ENCODE measurements around the gene BICDL1.

Gene BICDL1

DNA sequence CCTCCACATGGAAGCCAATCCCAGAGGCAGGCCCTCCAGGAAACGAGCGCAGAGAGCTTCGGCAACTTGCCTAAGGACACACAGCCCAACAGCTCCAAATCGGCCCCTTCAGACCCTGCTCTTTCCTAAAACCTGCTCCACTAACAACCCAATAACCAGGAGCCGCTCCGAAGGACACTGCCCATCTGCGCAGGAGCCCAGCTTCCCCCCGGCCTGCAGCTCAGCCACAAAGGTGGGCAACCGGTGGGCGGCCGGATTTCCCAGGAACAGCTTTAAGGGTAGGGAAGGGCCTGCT, 114.0 kb downstream of the BICDL1 start:
- no peak for FAIRE-seq

- no peak for FAIRE-seq
Measured at GRCh38 chr12:120103371-120103770, 114.3 kb downstream of the BICDL1 start.

GRCh38 chr12:120106151-120106550, 117.1 kb downstream of the BICDL1 start:
- no peak for FAIRE-seq

GRCh38 chr12:120109570-120110267, 120.7 kb downstream of the BICDL1 start:
- no peak for FAIRE-seq

- no peak for FAIRE-seq
Measured at GRCh38 chr12:120110550-120111501, 121.8 kb downstream of the BICDL1 start.

DNA sequence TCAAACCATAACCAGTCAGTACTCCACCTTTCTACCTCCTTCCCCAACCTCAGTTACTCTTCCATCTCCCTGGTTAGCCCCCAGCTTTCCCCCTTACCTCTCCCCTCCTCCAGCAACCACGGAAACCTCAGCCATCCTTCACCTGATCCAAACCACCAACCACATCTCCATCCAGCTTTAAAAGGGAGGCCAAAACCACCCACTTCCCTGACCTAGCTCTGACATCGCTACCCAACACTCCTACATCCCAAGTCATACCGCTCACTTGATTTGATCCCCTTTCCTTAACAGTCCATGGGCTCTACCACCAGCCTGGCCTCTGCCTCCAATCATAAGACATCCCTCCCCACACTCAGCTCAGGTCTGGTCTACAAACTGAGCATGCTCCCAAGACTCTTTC, 126.0 kb downstream of the BICDL1 start:
- no peak for FAIRE-seq

DNA sequence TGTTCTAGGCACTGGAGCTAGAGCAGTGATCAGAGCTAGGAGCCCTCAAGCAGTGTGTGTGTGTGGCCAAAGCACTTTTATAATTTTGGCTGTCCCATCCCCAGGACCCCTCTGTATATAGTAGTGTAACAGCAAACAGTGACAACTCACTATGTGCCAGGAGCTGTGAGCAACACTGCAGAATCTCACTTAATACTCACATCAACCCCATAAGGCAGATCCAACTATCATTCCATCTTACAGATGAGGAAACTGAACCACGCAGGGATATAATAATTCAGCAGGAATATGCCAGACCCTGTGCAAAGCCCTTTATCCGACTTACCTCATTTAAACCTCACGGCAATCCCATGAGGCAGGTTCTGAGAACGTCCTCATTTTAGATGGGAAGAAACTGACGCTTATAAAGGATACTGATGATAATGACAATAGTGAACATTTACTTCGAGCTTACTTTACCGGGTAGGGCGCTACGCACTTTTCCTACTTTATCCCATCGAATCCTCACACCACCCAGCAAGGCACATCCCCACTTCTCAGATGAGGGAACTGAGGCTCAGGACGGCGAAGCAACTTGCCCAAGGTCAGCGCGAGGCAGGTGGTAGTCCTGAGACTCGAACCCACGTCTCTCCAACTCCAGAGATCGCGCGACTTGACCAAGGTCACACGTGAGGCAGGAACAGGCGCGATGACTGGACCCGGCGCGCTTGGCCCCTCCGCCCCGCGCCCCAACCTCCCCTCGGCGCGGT, 126.8 kb downstream of the BICDL1 start:
- FAIRE-seq = no peak

- FAIRE-seq = no peak
Measured at GRCh38 chr12:120116441-120116791, 127.4 kb downstream of the BICDL1 start, which contains the start of gene RAB35. Gene RAB35 (minus strand): TSS chr12:120116753. CDS start chr12:120116650, 103 bp downstream.

DNA sequence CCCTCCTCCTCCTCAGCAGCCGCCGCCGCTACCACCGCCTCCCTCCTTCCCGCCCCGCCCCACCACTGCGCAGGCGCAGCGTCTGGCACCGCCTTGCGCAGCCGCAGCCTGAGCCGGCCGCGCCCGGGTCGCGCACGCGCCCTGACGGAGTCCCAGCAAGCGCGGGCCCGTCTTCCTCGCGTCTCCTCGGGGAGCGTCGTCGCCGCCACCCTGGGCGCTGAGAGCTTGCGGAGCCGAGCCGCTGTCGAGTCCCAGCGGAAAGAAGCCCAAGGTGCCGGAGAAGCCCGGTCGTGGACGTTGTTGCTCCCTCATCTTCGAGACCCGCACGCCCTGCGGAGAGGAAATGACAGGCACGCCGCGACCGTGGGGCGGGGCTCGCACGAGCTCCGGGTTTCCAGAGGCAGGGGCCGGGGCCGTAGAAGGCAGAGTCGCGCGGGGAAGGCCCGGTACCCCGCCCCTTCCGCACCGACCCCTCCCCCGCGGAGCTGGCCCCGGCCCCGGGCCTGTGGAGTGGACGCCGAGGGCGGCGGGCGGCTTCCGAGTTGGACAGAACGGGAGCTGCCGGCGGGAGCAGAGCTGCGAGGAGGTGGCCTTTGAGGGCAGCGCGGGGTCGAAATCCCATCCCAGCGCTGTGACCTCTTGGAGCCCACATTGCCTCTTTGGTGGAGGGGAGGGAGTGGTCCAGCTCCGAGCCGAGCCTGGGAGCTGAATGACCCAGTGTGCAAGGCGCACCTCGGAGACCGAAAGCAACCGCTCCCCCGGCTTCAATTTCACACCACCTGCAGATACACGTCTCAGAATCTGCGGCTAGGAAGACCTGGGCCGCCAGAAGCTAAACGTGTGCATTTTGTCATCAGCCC, 128.0 kb downstream of the BICDL1 start:
- no peak for FAIRE-seq

- FAIRE-seq = no peak
Measured at GRCh38 chr12:120117961-120118320, 128.9 kb downstream of the BICDL1 start.

GRCh38 chr12:120118321-120119061, 129.5 kb downstream of the BICDL1 start:
- FAIRE-seq = no peak

DNA sequence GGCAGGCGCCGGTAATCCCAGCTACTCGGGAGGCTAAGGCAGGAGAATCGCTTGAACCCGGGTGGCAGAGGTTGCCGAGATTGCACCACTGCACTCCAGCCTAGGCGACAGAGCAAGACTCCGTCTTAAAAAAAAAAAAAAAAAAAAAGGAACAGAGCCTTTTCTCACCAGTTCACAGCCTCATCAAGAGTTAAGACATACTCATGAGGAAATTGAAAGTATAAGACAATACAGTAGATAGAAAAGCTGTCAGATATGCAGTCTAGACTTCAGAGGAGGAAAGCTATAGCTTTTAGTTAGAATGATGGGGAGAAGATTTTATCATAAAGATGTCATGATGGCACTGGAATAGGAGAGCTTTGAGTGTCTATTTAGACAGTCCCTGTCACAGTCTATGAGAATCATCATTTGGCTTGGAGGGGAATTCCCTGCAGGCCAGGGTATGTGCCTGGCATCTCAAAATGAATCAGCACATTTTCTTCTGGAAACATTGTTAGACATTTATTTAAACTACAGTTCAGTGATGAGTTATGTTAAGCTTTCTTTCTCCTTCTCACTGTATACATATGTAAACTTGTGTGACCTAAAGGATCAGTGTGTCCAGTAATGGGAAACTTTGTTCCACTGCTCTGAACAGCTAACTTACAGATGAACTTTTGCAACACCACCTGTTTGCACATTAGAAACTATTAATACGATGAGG, 130.4 kb downstream of the BICDL1 start:
- FAIRE-seq = no peak

- FAIRE-seq = no peak
Measured at GRCh38 chr12:120121343-120121742, 132.3 kb downstream of the BICDL1 start.

- no peak for FAIRE-seq
Measured at GRCh38 chr12:120121766-120122293, 132.8 kb downstream of the BICDL1 start.

DNA sequence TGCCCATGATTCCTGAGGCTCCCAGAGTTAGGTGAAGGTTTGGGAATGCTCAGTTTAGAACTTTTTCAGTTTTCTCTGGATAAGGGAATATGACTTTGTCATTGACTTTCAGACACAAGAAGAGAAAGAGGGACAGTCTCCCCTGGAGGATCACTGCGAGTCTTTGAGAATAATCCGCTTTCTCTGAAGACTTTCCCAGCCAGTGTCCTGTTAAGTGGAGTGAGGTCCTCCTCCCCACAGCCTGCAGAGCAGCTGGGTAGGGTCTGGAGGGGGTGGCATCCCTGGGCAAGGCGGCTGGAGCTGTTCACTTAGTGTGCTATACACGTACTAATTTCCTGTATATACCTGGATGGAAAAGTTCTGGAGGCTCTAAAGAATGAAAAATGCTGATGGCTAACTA, 136.0 kb downstream of the BICDL1 start:
- FAIRE-seq = no peak

DNA sequence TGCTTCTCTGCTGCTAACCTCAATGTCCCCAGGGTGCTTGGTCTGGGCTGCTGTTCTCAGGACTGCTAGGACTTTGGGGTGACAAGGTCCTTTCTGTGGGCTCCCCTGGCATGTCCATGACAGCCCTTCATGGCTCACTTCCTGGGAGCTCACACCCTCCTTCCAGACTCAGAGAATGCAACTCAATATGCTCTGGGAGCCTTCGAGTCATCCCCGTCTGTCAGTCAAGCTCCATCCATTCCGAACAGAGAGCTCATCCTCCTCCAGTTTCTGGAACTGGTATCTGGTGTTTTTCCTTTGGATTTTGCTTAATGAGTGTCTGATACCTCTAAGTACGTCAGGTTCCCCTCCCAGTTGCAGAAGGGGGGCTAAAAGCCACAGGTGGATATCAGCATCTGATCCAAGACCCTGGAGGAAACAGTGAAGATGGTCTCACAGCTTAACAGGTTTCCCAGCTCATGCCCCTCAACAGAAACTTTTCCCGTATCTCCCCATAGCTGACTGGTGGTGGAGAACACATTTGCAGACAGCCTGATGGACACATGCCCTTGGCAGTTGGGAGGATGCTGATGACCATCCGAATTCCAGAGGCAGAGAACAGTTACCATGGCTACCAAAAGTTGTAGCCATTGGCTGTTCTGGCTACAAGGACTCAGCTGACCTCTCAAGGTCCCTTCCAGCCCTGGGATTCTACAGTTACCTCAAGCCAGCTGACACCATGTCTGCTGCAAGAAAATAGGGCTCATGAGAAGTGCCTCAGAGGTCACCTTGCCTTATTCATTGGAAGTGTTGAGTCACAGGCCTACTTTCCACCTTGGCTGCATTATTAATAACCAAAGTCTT, 137.0 kb downstream of the BICDL1 start:
- FAIRE-seq = no peak

- FAIRE-seq = no peak
Measured at GRCh38 chr12:120126635-120127005, 137.6 kb downstream of the BICDL1 start.

DNA sequence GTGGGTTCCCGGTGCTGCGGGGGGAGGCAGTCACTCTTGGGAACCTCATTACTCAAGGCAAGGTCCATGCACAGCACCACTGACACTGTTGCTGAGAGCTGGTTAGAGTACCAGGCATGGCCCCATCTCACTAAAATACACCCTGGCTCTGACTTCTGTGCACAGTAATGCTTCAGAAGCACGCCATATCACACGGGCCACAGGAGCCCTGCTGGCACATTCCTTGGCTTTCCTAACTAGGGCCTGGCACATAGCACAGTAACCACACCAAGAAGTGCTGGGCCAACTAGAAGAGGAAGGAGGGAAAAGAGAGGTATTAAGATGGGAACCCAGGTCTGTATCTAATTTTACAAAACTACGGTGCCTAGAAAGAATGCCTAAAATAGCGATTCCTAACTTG, 141.0 kb downstream of the BICDL1 start:
- FAIRE-seq = no peak

GRCh38 chr12:120131116-120131515, 142.1 kb downstream of the BICDL1 start:
- FAIRE-seq = no peak
